ENCODE results near the gene LMO4. TPM values are rescaled to one million over a fixed set of nuclear protein-coding genes. Genes with fewer than 3 reads are reported as not detected.

Gene LMO4
- polyA plus RNA-seq, 1 donor (not counting 4 experiments of a cell fraction or from before 2014, with no cell fraction given), result 33.4 TPM

DNA sequence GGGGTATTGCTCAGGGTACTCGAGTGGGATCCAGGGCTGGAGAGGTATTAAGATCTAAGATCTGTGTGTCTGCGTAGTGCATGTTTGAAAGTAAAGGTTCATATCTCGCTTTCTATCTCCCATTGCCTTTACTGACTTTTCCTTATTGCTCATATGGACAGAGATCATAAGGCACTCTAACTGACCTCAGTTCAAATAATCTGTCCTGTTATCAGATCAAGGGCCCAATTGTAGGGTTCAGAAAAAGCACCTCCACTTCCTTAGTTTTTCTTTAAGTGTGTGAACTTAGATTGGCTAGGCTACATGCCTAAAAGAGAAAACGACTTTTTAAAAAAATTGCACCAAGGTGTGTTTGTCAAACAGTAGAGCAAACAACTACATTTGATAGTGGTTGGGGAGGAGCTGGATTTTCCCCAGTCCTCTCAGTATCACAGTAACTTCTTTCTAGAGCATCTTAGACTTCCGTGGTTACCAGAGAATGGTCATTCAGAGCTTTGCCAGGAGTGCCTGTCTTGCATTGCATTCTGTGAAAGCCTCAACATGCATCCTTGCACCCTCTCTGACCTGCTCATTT, 57.6 kb downstream of the LMO4 start:
- dilution Hi-C loops (cut with MboI; ENCODE audit: extremely low pct_ligation_motif_present, low sequenced_read_pairs), result no loop called here

DNA sequence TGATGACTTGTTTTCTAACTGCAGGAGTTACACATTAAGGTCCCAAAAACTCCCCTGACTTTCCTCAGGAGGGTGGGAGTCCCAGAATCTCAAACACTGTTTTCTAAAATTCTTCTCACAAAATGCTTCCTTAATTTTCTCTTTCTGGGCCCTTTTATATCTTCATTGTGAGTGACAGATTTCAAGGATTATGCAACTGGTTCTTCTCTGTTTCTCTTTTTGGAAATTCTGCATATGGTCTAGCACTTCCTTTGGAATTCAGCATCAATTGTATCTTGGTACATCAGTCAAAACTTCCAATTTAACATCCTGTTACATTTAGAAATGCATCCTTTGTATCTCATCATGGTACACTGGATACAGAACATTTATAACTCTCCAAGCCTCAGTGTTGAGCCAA, 59.7 kb downstream of the LMO4 start:
- H3K79me2 ChIP-seq (ENCODE audit: control insufficient read depth, insufficient read depth, low read length), result no peaks in the 10 kb centered on the region
- no peak overlapping the region for H3K27ac ChIP-seq (ENCODE audit: control insufficient read depth, insufficient read depth, low read length)
- H3K36me3 ChIP-seq (ENCODE audit: control insufficient read depth in 2 of 2, extremely low read depth in 1 of 2, insufficient read depth in 2 of 2, low read length in 2 of 2), result no peaks in the 10 kb centered on the region
- H3K9ac ChIP-seq (ENCODE audit: control insufficient read depth, extremely low read depth, insufficient read depth, low read length), result no peak overlapping the region
- H4K20me1 ChIP-seq (ENCODE audit: control insufficient read depth, extremely low read depth, insufficient read depth, low read length), result no peaks in the 10 kb centered on the region
- FAIRE-seq, result no peak
- H3K9me3 ChIP-seq (ENCODE audit: control insufficient read depth, low read depth, low read length), result no peaks in the 10 kb centered on the region
- no peak overlapping the region for H2AFZ ChIP-seq (ENCODE audit: control insufficient read depth, low read length)
- no peak overlapping the region for H3K4me2 ChIP-seq (ENCODE audit: control insufficient read depth, extremely low read depth, insufficient read depth, low read depth, low read length)
- H3K9me1 ChIP-seq (ENCODE audit: control insufficient read depth, extremely low read depth, insufficient read depth, low read length), result no peaks in the 10 kb centered on the region
- peaks cover 14% of the 10 kb centered on the region for H3K4me1 ChIP-seq (ENCODE audit: control insufficient read depth, extremely low read depth, insufficient read depth, low read length)
- dilution Hi-C loops (cut with MboI; ENCODE audit: extremely low pct_ligation_motif_present, low sequenced_read_pairs), result no loop called here
- H3K4me3 ChIP-seq (ENCODE audit: control insufficient read depth in 2 of 3, extremely low read depth in 1 of 3, insufficient read depth in 2 of 3, low read depth in 1 of 3, low read length in 3 of 3), result no peak overlapping the region
- H3K27me3 ChIP-seq (ENCODE audit: control insufficient read depth, extremely low read depth, insufficient read depth, low read length), result peaks cover 4% of the 10 kb centered on the region
- TF ChIP-seq EZH2 (IDR thresholded peaks at IDR 0.05; ENCODE audit: low read length) (no peak), CTCF (optimal IDR thresholded peaks at IDR 0.05 in 1 of 3, IDR thresholded peaks at IDR 0.05 in 1 of 3, conservative IDR thresholded peaks at IDR 0.05 in 1 of 3; ENCODE audit: extremely low read depth in 1 of 3, insufficient read depth in 2 of 3, low read length in 3 of 3) (no peak)
- no peak for DNase-seq (ENCODE audit: low read depth, low spot score)

More for the DNA sequence above, 57.6 kb downstream of the LMO4 start:
- Histone ChIP-seq H4K20me1 (ENCODE audit: control insufficient read depth, extremely low read depth, insufficient read depth, low read length) (no peaks in the 10 kb centered on the region), H3K27me3 (ENCODE audit: control insufficient read depth, extremely low read depth, insufficient read depth, low read length) (peaks cover 4% of the 10 kb centered on the region), H2AFZ (ENCODE audit: control insufficient read depth, low read length) (no peak overlapping the region), H3K36me3 (ENCODE audit: control insufficient read depth in 2 of 2, extremely low read depth in 1 of 2, insufficient read depth in 2 of 2, low read length in 2 of 2) (no peaks in the 10 kb centered on the region), H3K4me1 (ENCODE audit: control insufficient read depth, extremely low read depth, insufficient read depth, low read length) (no peaks in the 10 kb centered on the region), H3K9me1 (ENCODE audit: control insufficient read depth, extremely low read depth, insufficient read depth, low read length) (no peaks in the 10 kb centered on the region), H3K4me2 (ENCODE audit: control insufficient read depth, extremely low read depth, insufficient read depth, low read depth, low read length) (no peak overlapping the region), H3K4me3 (ENCODE audit: control insufficient read depth in 2 of 3, extremely low read depth in 1 of 3, insufficient read depth in 2 of 3, low read depth in 1 of 3, low read length in 3 of 3) (no peak overlapping the region), H3K27ac (ENCODE audit: control insufficient read depth, insufficient read depth, low read length) (no peak overlapping the region), H3K79me2 (ENCODE audit: control insufficient read depth, insufficient read depth, low read length) (no peaks in the 10 kb centered on the region), H3K9ac (ENCODE audit: control insufficient read depth, extremely low read depth, insufficient read depth, low read length) (no peak overlapping the region), H3K9me3 (ENCODE audit: control insufficient read depth, low read depth, low read length) (no peaks in the 10 kb centered on the region)
- no peak for DNase-seq (ENCODE audit: low read depth, low spot score)
- TF ChIP-seq CTCF (optimal IDR thresholded peaks at IDR 0.05 in 1 of 3, IDR thresholded peaks at IDR 0.05 in 1 of 3, conservative IDR thresholded peaks at IDR 0.05 in 1 of 3; ENCODE audit: extremely low read depth in 1 of 3, insufficient read depth in 2 of 3, low read length in 3 of 3) (no peak), EZH2 (IDR thresholded peaks at IDR 0.05; ENCODE audit: low read length) (no peak)
- FAIRE-seq, result no peak
